Ascending aorta (tissue), 2 donors: Measurements from ENCODE around the gene ZMIZ2. TPM values are rescaled to one million over a fixed set of nuclear protein-coding genes. Genes with fewer than 3 reads are reported as not detected.
A peak's percentile ranks its signal among the peaks of the same experiment; 100 is the strongest.

Source experiments
- DNase-seq, 2 donors: peaks; one replicate each; pipeline ENCODE4 v3.0.0-alpha.2; 2019; ENCODE audit warnings: low spot score in 2 of 2
- H3K27ac ChIP-seq, 2 donors: fragments of 200-600 bp; sonication (generic); one replicate each; pipeline ENCODE4 v1.5.1; 2016 to 2017; ENCODE audit warnings: mild to moderate bottlenecking in 1 of 2
- H3K27me3 ChIP-seq: fragments of 200-600 bp; sonication (generic); one replicate; pipeline ENCODE4 v1.5.1; 2017
- H3K36me3 ChIP-seq, 2 donors: fragments of 200-600 bp; sonication (generic); one replicate each; pipeline ENCODE4 v1.5.1; 2016
- H3K4me1 ChIP-seq, 2 donors: fragments of 200-600 bp; sonication (generic); one replicate each; pipeline ENCODE4 v1.5.1; 2016 to 2017; ENCODE audit warnings: mild to moderate bottlenecking in 1 of 2
- H3K4me3 ChIP-seq, 2 donors: fragments of 200-600 bp; sonication (generic); one replicate each; pipeline ENCODE4 v1.5.1; 2016 to 2017; ENCODE audit warnings: mild to moderate bottlenecking in 1 of 2
- H3K9me3 ChIP-seq, 2 donors: fragments of 200-600 bp; sonication (generic); one replicate each; pipeline ENCODE4 v1.5.1; 2016
- CTCF ChIP-seq, 3 experiments: fragments of 200-600 bp in 2 of 3; fragments of 450-650 bp in 1 of 3; sonication (generic) in 2 of 3; IDR thresholded peaks; one replicate each; pipeline ENCODE4 v1.5.1; 2016 to 2019; ENCODE audit warnings: antibody characterized with exemption in 3 of 3, mild to moderate bottlenecking in 1 of 3, moderate library complexity in 1 of 3
- intact Hi-C: fragments of 100-400 bp; cut with DNase I; formaldehyde crosslinking; loops from one replicate; pipeline ENCODE4 v1.15.1; 2023
- total RNA-seq: library from RNA; depleted of rRNA; stranded (reverse); fragments of >200 nt; gene quantifications from one replicate; pipeline ENCODE4 v1.1.0, GENCODE V29; 2016

ZMIZ2 gene
- total RNA-seq, 1 donor from 2014 or later = 75.5 TPM

GRCh38 chr7:44743750-44744149 is 4.9 kb upstream of the ZMIZ2 start:
- intact Hi-C loops = no loop called here
- H3K9me3 ChIP-seq = no peaks in the 10 kb centered on the region
- no peaks in the 10 kb centered on the region for H3K27me3 ChIP-seq
- no peak overlapping the region for H3K27ac ChIP-seq
- DNase-seq = no peak
- H3K4me1 ChIP-seq = no peaks in the 10 kb centered on the region
- TF ChIP-seq CTCF (IDR thresholded peaks at IDR 0.05) = no peak
- H3K4me3 ChIP-seq = no peak overlapping the region
- no peaks in the 10 kb centered on the region for H3K36me3 ChIP-seq

GRCh38 chr7:44748948-44749731 is 493 bp downstream of the ZMIZ2 start:
- no peak for TF ChIP-seq CTCF (IDR thresholded peaks at IDR 0.05)
- Histone ChIP-seq H3K9me3 (no peaks in the 10 kb centered on the region), H3K27me3 (no peaks in the 10 kb centered on the region), H3K4me1 (peaks cover 4 to 15% of the 10 kb centered on the region in 2 donors), H3K36me3 (peaks cover 0 to 4% of the 10 kb centered on the region in 2 donors), H3K27ac (peak overlapping the region; percentile 69), H3K4me3 (peak overlapping the region; percentile 81 to 93)
- no peak for DNase-seq
- intact Hi-C loops = loop anchor here (1.0 to 5.0 kb wide), 9 partner anchors 20 to 492 kb away; partner anchors contain the start of genes CCM2, DDX56, H2AZ2 and OGDH

- Histone ChIP-seq H3K4me3 (peak overlapping the region in 1 of 2 donors; percentile 93), H3K9me3 (no peaks in the 10 kb centered on the region), H3K4me1 (peaks cover 4 to 15% of the 10 kb centered on the region in 2 donors), H3K27me3 (no peaks in the 10 kb centered on the region), H3K36me3 (peaks cover 0 to 4% of the 10 kb centered on the region in 2 donors), H3K27ac (peak overlapping the region; percentile 69)
- intact Hi-C loops = loop anchor here (2.0 to 5.0 kb wide), 3 partner anchors 19 to 493 kb away; partner anchors contain the start of gene DDX56
- DNase-seq = no peak
- TF ChIP-seq CTCF (IDR thresholded peaks at IDR 0.05) = no peak
These were observed 1.3 kb downstream of the ZMIZ2 start for GRCh38 chr7:44749992-44750391.

DNA sequence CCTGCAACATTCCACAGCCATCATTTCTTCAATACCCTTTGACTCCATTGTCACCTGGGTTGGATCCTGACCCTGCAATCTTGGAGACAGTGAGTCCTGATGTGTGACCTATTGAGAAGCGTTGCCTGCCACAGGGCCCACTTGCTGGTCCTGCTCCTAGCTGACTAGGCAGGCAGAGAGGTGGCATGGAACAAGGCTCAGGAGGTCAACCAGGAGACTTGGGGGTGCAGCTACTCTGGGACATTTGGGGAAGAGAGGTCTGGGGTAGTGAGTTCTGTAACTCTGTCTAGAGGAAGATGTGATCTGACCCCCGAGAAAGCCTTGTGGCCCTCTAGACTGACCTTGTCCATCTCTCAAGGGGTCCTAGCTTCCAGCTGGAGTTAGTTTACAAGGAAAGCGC is 1.8 kb downstream of the ZMIZ2 start:
- intact Hi-C loops = no loop called here
- peak overlapping the region in 1 of 2 donors; percentile 93 for H3K4me3 ChIP-seq
- TF ChIP-seq CTCF (IDR thresholded peaks at IDR 0.05) = no peak

GRCh38 chr7:44750921-44751571 is 2.4 kb downstream of the ZMIZ2 start:
- Histone ChIP-seq H3K4me3 (no peak overlapping the region), H3K36me3 (peaks cover 0 to 4% of the 10 kb centered on the region in 2 donors), H3K27me3 (no peaks in the 10 kb centered on the region), H3K4me1 (peaks cover 4 to 26% of the 10 kb centered on the region in 2 donors), H3K27ac (no peak overlapping the region), H3K9me3 (no peaks in the 10 kb centered on the region)
- TF ChIP-seq CTCF (IDR thresholded peaks at IDR 0.05) = no peak
- intact Hi-C loops = no loop called here
- no peak for DNase-seq

More for the DNA sequence above, 1.8 kb downstream of the ZMIZ2 start:
- DNase-seq = no peak
- H3K4me1 ChIP-seq = peaks cover 4 to 19% of the 10 kb centered on the region in 2 donors
- H3K27me3 ChIP-seq = no peaks in the 10 kb centered on the region
- H3K36me3 ChIP-seq = peaks cover 0 to 4% of the 10 kb centered on the region in 2 donors
- no peak overlapping the region for H3K27ac ChIP-seq
- H3K9me3 ChIP-seq = no peaks in the 10 kb centered on the region
